ENCODE measurements around the gene CHCHD10. TPM values are rescaled to one million over a fixed set of nuclear protein-coding genes. Genes with fewer than 3 reads are reported as not detected.

CHCHD10 gene
- total RNA-seq, 1 donor from 2014 or later, result 59.5 TPM

- intact Hi-C loops (cut with micrococcal nuclease), result loop anchor here (1.0 to 2.0 kb wide), 4 partner anchors 20 to 223 kb away; partner anchors contain the start of genes CABIN1, DERL3 and MIF
Observed at GRCh38 chr22:23787910-23788309, 20.1 kb upstream of the CHCHD10 start.

- intact Hi-C loops (cut with micrococcal nuclease), result loop anchor here (1.0 to 2.0 kb wide), 4 partner anchors 19 to 223 kb away; partner anchors contain the start of genes CABIN1, DERL3 and MIF
Observed at GRCh38 chr22:23787600-23787896, 19.8 kb upstream of the CHCHD10 start.

DNA sequence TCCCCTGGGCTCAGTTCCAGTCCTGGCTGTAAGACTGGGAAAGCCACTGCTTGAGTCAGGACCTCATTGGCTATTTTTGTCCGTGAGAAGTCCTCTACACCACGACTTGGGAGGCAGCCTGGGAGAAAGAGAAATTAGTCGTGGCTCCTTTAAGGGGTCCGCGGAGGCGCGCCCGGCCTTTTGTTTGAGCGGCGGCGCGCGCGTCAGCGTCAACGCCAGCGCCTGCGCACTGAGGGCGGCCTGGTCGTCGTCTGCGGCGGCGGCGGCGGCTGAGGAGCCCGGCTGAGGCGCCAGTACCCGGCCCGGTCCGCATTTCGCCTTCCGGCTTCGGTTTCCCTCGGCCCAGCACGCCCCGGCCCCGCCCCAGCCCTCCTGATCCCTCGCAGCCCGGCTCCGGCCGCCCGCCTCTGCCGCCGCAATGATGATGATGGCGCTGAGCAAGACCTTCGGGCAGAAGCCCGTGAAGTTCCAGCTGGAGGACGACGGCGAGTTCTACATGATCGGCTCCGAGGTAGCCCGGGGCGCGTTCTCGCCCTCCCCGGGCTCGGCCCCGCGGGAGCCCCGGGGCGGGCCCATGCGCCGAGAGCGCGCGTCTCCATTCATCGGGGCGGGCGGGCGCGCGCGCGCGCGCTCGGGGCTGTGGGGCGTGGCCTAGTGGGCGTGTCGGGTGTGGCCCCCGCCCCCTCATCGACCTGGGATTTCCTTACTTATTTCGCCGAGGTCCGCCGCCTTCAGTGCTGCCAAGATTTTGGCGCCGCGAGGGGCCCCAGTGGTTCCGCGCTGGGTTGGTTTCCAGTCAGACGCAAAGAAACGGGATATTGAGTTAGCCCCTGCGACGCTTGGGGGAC lies 19.2 kb upstream of the CHCHD10 start, which contains the start of gene SMARCB1:
SMARCB1 (plus strand) TSS at position 215 of the 848 bp plus-strand sequence; CDS start at position 419, 204 bp downstream.
- intact Hi-C loops (cut with micrococcal nuclease), result loop anchor here (1.0 to 2.0 kb wide), 6 partner anchors 15 to 224 kb away; partner anchors contain the start of genes CABIN1, DERL3, MIF and MMP11

DNA sequence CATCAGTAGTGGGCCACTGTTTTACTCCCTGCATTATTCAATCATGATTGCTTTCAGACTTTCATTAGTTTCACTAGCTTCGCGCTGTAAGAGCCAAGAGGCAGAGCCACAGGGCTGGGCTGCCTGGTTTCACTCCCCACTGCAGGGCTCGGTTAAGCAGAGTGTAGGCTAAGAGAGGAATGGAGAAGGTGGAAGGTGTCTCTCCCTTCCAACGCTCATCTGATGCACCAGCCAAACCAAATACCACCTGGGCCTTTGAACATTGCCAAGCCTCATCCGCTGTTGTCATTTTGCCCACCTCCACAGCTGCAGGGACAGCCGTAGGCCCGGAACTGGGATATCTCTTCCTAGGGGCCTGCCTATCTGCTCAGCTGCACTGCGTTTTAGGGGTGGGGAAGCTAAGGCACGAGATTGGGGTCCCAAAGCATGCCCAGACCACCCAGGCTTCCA lies 18.5 kb upstream of the CHCHD10 start:
- intact Hi-C loops (cut with micrococcal nuclease), result loop anchor here (1.0 to 2.0 kb wide), 3 partner anchors 14 to 225 kb away; partner anchors contain the start of genes CABIN1 and MMP11

- intact Hi-C loops (cut with micrococcal nuclease), result no loop called here
Observed at GRCh38 chr22:23784215-23784732, 16.5 kb upstream of the CHCHD10 start.

GRCh38 chr22:23783265-23784150 lies 15.7 kb upstream of the CHCHD10 start:
- intact Hi-C loops (cut with micrococcal nuclease), result no loop called here

DNA sequence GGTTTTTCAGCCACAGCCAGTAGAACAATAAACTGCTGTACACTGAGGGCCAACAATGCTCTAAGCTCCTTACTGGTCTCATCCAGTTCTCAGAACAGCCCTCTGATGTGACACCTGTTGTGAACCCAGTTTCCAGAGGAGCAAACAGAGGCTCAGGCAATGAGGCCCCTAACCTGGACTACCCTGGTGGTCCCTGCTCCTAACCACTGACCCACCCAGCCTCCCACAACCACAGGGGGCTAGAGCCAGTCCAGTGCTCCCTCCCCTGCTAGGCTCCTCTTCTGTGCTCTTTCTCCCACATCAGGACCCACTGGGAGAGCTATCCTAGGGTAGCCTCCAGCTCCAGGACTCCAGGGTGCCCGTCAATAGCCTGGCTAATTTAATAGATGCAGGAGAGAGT lies 14.9 kb upstream of the CHCHD10 start:
- intact Hi-C loops (cut with micrococcal nuclease), result no loop called here

GRCh38 chr22:23782252-23782651 lies 14.5 kb upstream of the CHCHD10 start:
- intact Hi-C loops (cut with micrococcal nuclease), result no loop called here

DNA sequence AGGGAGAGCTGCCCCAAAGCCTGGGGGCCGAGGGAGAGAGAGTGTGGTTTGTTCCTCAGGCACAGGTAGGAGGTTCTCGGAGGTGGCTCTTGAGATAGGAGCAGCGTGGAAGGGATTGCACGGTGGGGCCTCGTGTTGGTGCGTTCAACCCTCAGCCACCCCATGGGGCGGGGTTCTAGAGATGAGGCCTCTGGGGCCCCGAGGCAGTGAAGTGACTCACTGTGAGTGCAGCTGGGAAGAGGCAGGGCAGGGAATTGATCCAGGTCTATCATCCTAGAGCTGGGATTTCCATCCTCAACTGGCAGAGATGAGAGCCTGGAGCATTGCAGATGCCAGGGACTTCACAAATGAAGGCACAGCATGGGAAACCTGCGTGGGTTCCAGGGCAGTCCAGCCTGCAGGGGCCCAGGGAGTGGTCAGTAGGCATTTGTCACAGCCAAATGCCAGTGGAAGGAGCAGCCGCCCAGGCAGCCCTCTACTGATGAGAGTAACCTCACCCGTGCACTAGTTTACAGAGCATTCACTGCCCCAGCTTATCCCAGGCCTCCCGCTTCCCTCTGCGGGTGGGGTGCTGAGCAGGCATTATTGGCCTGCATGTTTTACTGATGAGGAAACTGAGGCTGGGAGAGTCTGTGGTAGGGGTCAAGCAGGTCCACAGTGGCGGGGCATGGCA lies 13.9 kb upstream of the CHCHD10 start:
- intact Hi-C loops (cut with micrococcal nuclease), result no loop called here

DNA sequence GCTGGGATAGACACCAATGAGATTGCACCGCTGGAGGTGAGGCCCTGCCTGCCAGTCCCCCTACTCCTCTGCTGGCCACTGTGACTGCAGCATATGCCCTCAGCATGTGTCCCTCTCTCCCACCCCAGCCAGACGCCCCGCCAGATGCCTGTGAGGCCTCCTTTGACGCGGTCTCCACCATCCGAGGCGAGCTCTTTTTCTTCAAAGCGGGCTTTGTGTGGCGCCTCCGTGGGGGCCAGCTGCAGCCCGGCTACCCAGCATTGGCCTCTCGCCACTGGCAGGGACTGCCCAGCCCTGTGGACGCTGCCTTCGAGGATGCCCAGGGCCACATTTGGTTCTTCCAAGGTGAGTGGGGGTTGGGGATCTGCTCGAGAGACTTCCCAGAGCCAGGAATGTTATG lies 13.3 kb upstream of the CHCHD10 start:
- intact Hi-C loops (cut with micrococcal nuclease), result no loop called here

- intact Hi-C loops (cut with micrococcal nuclease), result no loop called here
Observed at GRCh38 chr22:23780146-23780748, 12.5 kb upstream of the CHCHD10 start.

- intact Hi-C loops (cut with micrococcal nuclease), result no loop called here
Observed at GRCh38 chr22:23779731-23780130, 12.0 kb upstream of the CHCHD10 start.

GRCh38 chr22:23779083-23779482 lies 11.3 kb upstream of the CHCHD10 start:
- intact Hi-C loops (cut with micrococcal nuclease), result no loop called here

DNA sequence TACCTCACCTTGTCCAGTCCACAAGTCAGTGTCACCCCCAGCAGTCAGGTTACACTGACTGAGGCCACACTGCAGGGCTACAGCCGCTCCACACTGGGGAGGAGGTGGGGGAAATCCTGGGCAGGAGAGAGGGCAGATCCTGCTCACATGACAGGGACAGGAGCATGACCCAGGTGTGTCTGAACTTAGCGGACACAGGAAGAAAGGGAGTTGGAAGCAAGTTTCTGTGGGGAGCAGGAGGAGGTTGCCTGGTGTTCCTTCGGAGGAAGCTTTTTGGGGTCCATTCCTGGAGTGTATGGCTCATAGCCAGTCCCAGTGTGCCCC lies 10.8 kb upstream of the CHCHD10 start:
- intact Hi-C loops (cut with micrococcal nuclease), result no loop called here

DNA sequence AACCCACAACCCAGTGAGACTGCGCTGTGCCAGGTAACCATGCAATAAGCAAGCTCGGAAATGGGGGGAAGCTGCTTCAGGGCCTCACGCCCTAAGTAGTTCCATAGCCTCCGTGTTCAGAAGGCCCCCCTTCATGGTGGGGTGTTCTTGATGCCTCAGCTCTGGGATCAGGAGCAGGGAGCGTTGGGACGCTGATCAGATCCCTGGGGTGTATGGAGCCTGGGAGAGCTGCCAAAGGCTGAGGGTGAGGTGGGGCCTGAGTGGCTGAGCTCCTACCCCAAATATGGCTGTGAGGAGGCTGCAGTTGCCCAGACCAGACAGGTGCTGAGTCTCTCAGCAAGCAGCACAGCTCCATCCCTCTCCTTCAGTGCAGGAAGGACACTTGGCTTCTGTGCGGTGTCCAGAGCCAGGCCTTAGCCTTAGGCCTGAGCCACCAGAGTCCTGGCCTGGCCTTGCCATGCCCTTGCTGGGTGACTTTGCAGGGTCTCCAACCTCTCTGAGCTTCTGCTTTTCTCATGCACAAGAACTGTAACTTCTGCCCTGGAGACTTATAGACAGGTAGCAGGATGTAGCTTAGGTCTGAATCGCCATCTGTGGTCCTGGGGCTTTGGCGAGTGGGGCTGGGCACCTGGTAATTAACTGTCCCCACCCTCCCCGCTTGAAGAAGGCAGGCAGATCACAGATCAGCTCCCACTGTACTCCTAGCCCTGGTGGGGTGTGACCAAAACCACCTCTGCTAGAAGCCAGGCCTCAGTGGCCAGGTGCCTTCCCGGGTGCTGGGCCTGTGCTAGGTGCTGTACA lies 10.2 kb upstream of the CHCHD10 start:
- intact Hi-C loops (cut with micrococcal nuclease), result no loop called here

GRCh38 chr22:23775779-23776375 lies 8.1 kb upstream of the CHCHD10 start:
- intact Hi-C loops (cut with micrococcal nuclease), result no loop called here

GRCh38 chr22:23774922-23775436 lies 7.2 kb upstream of the CHCHD10 start:
- intact Hi-C loops (cut with micrococcal nuclease), result no loop called here

- intact Hi-C loops (cut with micrococcal nuclease), result no loop called here
Observed at GRCh38 chr22:23774114-23774921, 6.5 kb upstream of the CHCHD10 start.

All from T-helper 2 cell treated with Interferon-gamma antibody and Interleukin-4, amounts not matched to agents 100 ng/mL and 5 ng/mL, for 36 hours (primary cell).